NOMO-1 treated with DMSO at 0.1 percent for 48 hours (cell line): Measurements from ENCODE around the gene NUBPL.

Source experiments
- DNase-seq: peaks from one replicate; lab custom pipeline; 2025; ENCODE audit not compliant: unreplicated experiment; lab: John Stamatoyannopoulos, UW

Gene NUBPL

DNA sequence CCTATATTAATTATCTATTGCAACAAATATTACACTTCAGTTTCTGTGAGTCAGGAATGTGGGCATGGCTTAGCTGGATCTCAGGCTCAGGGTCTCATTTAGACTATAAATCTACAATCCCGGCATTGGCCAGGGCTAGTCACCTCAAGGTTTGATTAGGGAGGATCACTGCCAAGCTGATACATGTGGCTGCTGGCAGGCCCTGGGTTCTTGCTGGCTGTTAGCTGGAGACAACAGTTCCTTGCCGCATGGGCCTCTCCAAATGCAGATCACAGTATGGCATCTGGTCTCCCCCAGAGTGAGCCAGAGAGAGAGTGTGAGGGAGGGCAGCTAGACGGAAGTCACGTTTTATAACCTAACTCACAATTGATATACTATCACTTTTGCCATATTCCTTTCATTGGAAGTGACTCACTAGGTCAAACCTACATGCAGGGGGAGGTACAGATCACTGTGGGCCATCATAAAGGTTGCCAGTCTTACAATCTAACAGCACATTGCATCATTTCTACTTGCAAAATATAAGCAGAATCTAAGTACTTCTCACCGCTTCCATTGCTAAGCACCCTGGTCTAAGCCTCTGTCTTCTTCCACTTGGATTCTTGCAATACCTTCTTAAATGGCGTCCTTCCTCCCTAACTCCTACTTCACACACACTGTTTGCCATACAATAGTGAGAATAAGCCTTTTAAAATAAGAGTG is 341.9 kb downstream of the NUBPL start:
- no peak for DNase-seq

DNA sequence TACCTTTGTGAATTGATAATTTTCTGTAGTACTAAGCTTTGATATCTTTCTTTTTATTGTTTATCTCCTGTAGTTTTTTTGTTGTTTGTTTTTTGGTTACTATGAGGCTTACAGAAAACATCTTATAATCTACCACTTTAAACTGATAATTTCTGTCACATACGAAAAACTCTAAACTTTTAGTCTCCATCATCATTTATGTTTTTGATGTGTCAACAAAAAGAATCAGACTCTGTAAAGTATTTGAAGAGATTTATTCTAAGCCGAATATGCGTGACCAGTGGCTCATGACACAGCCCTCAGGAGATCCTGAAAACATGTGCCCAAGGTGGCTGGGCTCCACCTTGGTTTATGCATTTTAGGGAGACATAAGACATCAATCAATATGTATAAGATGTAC is 348.8 kb downstream of the NUBPL start:
- DNase-seq: no peak
